GM19324 (cell line): Measurements from ENCODE around the gene APOL3.
A peak's percentile ranks its signal among the peaks of the same experiment; 100 is the strongest.
"Not testable (repeated sequence)": the region's sequence is repeated elsewhere in the genome, so short reads cannot be mapped to it uniquely, and the experiment has no call there.

Experiments
- ATAC-seq: cut with Tn5 transposase; IDR thresholded peaks from one replicate; pipeline ENCODE4 v1.9.1; 2021; ENCODE audit warnings: mild to moderate bottlenecking, moderate library complexity; ENCODE audit not compliant: unreplicated experiment, low FRiP score

The APOL3 gene

DNA sequence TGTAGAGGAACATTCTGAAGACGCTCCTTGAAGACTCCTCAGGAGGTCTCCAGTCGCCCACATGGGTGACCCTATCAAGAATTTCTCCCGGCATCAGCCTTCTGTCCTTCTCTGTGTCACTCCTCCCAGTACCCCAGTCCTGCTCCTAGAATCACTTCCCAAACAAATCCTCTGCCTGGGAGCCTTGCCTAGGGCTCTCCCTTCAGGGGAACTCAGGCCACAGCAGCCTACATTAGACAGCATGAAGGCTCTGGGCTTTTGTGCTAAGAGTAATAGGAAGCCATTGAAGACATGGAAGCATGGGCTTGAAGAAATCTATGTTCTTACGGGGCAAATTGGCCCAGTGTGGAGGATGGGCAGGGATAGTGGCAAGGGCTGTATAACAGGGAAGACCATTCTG, 21.8 kb downstream of the APOL3 start:
- not testable (repeated sequence) for ATAC-seq

DNA sequence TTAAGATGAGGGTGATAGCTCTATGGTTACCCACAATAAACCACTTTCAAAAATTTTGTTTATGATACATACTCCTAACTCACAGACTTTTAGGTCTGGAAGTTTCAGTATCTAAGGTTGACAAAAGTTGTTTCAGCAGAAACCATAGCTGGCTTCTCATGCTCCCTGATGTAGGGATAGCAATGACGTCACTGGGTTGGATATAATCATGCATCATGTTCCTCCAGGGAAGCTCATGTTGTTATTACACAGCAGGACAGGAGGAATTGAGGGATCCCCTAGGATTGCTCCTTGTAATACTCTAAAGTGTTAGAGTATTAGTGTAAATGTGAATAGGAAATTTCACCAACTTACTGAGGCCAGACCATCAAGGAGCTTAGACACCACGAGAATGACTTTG, 23.6 kb downstream of the APOL3 start:
- ATAC-seq: no peak

DNA sequence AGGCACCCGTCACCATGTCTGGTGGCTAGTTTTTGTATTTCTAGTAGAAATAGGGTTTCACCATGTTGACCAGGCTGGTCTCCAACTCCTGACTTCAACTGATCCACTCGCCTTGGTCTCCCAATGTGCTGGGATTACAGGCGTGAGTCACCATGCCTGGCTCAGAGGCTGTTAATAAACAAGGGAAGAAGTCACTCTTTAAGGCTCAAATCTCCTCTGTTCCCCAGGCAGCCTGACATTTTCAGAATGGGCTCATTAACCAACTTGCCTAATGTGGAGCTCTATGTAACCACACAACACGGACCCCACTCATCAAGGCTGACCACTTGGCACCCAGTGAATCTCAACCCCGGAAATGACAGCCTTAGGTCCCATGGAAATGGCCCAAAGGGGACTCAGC, 24.1 kb downstream of the APOL3 start:
- no peak for ATAC-seq

DNA sequence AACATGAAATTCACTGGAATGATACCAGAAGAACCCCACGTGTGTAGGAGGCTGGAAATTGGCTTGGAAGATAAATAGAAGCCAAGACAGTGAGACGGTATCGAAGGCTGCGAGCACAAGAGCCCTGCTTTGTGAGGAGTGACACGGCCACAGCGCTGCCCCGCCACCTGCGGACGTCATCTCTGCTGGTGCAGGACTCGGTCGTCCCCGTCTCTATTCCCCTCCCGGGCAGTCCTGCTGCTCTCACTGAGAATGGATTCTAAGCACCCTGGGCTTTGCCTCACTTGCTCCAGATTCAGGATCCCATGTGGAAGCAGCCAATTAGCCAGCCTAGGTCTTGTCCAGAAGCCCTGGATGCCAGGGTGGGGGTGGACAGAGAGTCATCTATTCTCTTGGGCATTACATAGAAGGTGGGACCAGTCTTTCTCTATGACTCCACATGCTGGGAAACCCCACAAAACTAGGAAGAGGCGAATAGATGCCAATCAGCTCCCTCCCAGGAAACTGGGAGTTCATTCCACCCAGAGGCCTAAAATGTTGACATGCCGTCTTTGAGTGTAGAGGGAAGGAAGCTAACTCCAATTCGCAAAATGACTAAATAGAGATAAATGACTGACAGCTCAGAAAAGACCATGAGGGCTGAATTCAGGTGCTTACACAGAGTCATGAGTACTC, 25.1 kb downstream of the APOL3 start:
- no peak for ATAC-seq

DNA sequence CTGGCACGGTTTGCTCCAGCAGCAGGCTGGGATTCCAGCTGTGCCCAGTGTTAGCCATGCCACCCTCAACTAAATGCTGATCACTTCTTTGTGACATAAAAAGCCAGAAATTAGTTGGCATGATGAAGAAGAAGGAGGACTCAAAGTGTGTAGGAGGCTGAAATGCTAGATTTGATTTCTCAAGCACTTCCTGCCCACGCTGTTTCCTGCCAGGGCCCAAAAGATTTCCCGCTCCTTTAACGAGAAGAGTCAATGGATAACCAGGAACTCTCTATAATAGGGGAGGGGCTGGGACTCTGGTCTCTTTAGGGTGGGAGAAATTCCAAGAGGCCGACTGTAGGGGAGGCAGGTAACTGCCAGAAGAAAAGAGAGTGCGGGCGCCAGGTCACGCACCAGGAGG, 26.4 kb downstream of the APOL3 start:
- ATAC-seq: no peak

DNA sequence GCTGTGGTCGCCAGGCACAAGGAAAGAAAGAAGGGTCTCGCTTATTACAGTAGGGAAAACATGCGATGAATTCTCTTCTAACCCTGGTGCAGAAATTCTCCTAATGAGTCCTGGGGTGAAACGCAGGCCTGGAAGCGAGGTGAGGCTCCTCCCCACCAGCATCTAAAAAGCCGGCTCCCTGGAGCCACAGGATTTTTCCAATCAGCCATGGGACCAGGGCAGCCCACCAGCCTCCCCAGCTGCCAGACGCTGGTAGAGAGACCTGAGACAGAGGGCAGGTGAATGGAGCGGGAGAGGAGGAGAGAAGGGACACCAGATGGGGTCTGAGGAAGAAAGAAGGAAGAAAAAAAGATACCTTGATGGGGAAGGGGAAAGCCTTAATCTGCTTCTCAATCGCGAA, 28.6 kb downstream of the APOL3 start:
- no peak for ATAC-seq

DNA sequence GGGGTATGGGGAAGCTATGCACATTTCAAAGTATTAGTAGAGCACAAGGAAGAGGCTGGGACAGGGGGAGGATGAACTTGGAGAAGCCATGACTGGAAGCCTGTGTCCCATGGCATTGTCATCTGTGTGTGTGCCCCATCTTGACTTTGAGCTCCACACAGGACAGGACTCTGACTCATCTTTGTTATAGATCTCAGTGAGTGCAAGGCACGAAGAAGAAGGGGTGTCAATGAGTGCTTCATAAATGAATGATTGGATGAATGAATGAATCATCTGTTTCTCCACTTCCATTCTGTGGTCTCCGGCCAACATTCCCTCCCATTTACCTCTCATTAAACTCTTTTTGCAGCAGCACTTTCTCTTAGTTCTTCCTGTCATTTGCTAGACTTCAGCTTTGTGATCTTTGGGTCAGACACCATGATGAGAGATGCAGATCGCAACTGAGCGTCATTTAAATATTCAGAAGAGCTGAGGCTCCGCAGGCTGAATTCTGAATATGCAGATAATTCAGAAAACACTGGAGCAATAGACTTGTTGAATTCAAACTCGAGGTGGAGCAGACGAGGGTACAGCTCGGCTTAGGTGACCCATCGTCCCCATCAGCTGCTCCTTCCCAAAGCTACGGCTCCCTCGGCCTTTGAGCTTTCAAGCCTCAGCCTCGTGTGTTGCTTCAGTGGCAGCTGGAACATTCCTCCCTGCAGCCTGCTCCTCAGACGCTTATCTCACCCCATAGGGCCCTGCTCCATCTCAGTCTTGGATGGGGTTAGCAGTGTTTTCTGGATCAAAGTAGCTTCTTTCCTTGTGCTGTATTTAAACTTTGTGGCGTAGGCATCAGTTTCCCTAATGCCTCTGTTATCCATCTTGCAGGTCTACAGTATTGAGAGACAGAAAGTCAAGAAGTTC, 30.8 kb downstream of the APOL3 start:
- no peak for ATAC-seq

DNA sequence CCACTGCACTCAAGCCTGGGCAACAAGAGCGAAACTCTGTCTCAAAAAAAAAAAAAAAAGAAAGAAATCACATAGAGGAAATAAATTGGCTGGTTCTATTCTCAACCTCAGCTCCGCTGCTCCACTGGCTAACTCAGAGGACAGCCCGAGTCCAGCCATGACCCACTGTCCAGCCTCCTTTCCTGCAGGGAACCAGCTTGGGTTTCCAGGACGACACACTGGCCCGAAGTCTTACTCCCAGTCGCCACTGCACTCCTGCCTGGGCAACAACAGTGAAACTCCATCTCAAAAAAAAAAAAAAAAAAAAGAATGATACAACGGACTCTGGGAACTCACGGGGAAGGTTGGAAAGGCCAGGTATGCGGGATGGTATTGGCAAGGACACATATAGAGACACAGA, 31.5 kb downstream of the APOL3 start:
- ATAC-seq: no peak

DNA sequence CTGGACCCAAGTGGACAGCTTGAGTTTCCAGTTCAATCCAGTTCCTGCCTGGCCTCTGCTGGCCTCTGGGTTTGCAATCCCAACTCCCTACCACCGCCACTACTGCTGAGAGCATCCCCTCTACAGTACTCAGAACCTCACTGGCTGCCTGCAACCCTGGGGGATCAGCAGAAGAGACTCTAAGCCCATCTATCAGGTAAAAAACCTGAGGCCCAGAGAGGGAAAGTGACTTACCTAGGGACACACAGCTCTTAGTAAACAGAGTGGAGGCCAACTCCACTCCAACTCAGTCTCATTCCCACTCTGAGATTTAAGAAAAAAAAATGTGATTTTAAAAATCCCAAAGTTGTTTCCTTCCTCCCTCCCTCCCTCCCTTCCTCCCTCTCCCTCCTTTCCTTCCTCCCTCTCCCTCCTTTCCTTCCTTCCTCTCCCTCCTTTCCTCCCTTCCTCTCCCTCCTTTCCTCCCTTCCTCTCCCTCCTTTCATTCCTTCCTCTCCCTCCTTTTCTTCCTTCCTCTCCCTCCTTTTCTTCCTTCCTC, 34.5 kb downstream of the APOL3 start:
- ATAC-seq: no peak

DNA sequence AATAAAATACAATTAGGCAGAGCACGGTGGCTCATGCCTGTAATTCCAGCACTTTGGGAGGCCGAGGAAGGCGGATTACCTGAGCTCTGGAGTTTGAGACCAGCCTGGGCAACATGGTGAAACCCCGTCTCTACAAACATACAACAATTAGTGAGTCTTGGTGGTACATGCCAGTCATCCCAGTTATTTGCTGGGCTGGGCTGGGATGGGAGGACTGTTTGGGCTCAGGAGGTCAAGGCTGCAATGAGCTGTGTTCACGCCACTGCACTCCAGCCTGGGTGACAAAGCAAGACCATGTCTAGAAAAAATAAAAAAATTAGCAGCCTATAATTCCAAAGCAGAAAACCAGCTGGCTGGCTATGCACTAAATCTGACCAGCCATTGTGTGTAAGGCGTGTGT, 35.1 kb downstream of the APOL3 start:
- no peak for ATAC-seq

DNA sequence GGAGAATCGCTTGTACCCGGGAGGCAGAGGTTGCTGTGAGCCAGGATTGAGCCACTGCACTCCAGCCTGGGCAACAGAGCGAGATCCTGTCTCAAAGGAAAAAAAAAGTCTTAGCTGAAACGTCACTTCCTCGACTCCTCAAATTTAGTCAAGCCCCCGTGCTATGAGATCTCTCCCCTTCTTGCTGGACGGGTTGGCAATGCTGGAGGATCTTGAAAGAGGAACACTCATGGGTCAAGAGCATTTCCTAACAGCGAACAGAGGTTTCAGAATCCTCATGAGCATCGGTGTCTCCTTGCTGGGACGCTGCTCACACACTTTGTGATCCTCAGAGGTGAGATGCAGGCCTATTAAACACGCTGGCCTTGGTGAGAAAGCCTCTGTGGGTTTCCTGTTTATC, 35.9 kb downstream of the APOL3 start:
- ATAC-seq: no peak

DNA sequence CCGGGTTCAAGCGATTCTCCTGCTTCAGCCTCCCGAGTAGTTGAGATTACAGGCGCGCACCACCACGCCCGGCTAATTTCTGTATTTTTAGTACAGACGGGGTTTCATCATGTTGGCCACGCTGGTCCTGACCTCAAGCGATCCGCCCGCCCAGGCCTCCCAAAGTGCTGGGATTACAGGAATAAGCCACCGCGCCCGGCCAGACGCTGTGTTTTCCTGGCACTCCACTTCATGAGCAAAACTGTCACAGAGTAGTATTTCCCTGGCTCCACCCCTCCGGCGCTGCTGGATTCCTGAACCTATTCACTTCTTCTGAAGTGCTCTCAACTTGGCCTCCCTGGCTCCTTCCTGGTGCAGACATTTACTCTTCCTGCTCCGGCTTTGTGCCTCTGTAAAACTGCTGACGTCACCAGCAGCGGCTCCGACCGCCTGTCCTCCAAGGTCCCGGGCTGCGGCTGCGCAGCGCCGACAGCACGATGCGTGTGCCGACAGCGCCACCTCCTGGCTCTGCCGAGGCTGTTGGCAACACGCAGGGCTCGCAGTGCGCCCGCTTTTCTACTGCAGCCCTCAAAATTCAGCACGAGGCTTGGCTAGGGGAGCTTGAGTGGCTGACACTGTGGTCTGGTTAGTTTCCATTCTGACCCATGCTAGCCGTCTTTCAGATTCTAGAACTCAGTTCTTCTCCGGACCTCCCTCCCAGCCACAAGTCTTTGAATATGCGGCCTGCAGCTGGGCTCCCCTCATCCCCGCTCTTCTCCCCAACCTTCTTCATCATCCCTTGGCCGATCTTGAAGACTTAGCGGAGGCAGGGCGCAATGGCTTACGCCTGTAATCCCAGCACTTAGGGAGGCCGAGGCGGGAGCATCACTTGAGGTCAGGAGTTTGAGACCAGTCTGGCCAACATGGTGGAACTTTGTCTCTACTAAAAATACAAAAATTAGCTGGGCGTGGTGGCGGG, 36.6 kb downstream of the APOL3 start:
- ATAC-seq: peak; percentile 89

DNA sequence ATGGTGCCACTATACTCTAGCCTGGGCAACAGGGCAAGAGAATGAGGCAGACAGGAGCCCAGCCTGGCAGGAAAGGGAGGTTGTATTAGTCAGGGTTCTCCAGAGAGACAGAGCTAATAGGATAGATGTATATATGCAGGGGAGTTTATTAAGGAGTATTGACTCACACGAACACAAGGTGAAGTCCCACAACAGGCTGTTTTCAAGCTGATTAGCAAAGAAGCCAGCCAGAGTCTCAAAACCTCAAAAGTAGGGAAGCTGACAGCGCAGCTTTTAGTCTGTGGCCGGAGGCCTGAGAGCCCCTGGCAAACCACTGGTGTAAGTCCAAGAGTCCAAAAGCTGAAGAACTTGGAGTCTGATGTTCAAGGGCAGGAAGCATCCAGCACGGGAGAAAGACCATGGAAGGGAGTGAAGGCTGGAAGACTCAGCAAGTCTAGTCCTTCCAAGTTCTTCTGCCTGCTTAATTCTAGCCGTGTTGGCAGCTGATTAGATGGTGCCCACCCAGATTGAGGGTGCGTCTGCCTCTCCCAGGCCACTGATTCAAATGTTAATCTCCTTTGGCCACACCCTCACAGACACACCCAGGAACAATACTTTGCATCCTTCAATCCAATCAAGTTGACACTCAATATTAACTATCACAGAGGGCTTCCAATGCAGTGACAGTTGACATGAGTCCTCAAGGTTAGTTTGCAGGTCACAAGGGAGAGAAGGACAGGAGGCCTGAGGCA, 39.8 kb downstream of the APOL3 start:
- ATAC-seq: not testable (repeated sequence)

DNA sequence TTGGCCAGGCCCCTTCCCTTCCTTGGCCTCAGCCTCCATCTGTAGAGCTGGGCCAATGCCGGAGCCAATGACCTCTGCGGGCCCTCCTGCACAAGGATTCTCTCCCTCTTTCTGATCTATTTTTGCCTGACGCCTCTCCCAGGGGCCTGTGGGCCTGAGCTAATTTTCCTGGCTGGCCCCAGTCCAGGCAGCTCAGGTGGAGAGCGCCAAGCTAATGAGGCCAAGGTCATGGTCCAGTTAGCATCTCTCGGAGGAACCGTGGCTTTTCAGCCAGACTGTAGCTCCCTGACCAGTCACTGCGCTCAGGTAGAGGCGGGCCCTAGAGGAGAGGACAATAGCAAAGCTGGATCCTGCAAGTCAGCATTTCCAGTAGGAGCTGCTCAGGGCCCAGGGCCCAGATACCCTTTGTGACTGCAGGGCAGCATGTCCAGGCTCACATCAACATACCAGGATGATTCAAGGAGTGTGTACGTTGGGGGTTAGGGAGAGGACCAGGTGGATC, 43.5 kb downstream of the APOL3 start:
- ATAC-seq: no peak

DNA sequence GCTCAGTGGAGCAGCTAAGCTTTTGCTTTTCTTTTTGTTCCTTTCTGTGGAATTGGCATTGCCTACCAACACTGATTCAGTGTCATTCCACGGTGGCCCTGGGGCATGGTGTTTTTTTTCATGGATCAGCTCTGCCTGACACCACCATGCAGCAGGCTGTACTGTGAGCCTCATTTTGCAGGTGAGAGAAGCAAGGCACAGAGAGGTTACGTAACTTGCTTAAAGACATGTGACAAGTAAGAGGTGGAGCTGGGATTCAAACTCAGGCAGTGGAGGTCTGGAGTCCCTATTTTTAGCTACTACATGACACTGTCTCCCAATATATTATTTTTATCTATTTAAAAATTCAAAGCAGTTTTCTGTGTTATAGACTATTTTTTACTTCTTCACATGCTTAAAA, 44.4 kb downstream of the APOL3 start:
- no peak for ATAC-seq

DNA sequence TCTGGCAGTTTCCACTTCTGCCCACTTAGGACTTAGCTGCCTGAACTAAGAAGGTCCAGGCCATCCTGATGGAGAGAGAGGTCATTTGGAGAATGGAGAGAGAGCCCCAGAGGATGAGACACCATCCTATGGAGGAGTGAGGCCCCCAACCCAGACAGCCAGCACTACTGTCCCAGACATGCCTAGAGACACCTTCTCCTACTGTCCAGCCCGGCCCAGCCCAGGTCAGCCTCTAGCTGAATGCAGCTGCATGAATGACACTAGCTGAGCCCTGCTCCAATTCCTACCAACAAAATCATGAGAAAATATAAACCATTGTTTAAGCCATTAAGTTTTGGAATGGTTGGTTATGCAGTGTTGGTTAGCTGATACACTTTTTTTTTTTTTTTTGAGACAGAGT, 47.4 kb downstream of the APOL3 start:
- ATAC-seq: no peak

DNA sequence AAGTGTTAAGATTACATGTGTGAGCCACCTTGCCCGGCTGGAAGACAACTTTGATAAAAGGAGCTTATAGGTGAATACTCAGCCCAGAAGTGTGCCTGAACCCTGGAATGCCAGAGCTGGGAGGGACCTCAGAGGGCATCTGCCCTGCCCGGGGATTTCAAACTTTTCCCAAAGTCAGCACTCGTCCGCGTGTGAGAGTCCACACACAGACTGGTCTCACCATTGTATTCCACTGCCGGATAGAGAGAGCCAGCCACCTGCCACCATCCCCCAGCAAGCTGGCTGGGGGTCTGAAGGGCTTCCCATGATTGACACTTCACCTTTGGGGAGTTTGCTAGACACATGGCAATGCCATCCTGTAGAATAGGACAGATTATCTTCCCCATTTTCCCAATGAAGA, 49.2 kb downstream of the APOL3 start:
- no peak for ATAC-seq

DNA sequence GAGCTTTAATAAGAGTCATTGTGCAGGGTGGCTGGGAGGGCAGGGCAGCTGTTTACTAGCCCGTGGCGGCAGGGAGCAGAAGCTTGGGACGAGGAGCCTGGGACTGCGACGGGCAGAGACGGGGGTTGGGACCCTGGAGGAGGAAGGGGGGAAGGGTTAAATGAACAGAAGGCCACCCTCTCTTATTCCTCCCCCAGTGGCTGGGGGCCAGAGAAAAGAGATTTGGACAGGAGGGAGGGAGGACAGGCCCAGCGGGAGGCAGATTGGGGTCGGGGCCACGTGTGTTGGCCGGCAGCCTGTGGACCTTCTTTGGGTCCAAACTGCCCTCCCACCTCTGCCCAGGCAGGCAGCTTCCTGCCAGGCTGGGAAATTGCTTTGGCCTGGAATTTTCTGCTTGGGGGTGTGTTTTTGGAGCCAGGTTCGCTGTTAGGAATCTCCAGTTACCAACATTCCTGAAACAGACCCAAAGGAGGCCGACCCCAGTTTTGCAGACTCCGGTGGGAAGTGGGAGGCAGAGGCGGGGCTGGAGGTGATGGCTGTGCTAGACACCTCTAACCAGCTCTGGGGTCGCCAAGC, 50.2 kb downstream of the APOL3 start:
- ATAC-seq: no peak

DNA sequence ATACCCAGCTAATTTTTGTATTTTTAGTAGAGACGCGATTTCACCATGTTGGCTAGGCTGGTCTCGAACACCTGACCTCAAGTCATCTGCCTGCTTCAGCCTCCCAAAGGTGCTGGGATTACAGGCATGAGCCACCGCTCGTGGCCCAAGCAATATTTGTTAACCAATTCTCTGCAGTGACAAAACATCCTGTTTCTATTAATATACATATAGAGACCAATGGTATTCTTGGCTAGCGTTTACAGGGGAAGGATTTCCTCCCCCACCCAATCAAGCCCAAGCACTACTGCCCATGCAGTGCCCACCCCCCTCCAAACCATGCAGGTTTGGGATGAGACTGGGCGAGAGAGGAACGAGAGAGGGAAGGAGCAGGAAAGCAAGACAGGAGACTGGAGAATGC, 53.1 kb downstream of the APOL3 start:
- ATAC-seq: no peak
